Globus pallidus (tissue), 1 donor: ENCODE results near the gene ITPK1.

Experiments used
- DNase-seq: peaks from one replicate; pipeline ENCODE4 v3.0.0-alpha.2; 2015; ENCODE audit warnings: low spot score

The ITPK1 gene

DNA sequence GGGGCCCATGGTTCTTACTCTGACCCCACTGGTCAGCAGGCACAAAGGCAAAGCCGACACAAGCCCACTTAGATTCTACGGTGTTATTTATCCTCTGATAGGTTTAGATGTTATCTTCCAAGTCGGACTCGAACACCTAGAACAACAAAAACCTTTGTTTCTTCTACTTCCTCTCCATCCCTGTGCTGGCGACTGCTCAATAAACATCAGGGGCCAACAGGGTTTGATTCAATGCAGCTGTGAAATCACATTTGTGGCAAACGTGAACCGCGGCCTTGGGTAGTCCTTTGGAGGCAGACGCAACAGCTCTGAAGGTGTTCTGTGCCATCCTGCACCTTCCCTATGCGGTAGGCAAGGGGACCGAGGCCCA, 105.6 kb downstream of the ITPK1 start:
- no peak for DNase-seq

DNA sequence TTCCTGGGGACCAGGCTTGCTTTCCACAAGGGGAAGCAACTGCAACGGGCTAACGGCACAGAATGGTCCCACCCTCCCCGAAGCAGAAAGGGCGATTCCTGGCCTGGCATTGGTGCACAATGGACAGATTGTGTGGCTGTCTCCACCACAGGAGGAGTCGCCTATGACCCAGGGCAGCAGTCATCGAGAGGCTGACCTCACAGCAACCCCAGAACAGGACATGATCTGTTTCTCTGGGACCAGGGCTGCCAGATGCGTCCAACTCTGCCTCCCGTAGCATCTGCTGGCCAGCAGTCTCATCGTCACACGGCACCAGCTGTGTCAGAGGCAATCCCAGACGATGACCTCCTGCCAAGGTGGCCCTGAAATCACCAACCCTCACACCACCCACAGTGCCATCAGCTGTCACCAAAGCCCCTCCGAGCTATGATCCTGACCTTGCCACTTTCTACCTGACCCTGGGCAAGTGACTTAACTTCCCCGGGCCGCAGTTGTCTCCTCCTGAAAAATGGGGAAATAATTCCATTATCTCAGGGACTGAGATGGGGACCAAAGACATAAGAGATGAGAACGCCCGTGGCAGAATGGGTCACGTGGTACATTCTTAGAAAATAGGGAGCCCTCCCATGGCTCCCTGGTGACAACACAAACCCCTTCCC, 106.1 kb downstream of the ITPK1 start:
- peak; percentile 99 for DNase-seq

GRCh38 chr14:93008381-93008780, 107.3 kb downstream of the ITPK1 start:
- peak; percentile 74 for DNase-seq

- no peak for DNase-seq
These were observed 108.3 kb downstream of the ITPK1 start for GRCh38 chr14:93007225-93007997.

DNA sequence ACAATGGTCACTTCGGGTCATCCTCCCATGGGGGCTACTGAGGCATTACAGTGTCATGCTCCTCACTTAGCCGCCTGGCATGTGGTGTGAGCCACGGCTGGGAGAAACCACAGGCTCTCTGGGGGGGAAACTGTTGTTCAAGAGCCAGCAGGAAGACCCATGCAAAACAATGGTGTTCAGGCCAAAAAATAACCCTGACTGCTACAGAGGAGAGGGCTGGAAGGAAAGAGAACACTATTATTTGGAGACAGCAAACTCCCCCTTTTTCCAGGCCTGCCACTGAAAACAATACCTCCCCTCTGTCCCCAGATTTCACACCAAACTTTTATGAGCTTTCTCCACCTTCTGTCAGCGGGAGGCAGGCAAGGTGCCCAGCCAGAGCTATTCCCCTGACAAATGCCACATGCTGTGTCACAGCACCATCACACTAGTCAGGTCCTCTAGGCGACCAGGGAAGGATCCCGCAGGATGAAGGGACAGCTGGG, 109.1 kb downstream of the ITPK1 start:
- no peak for DNase-seq

- DNase-seq, result peak; percentile 60
These were observed 109.9 kb downstream of the ITPK1 start for GRCh38 chr14:93005838-93006237.

- DNase-seq, result no peak
These were observed 110.5 kb downstream of the ITPK1 start for GRCh38 chr14:93005135-93005813.

DNA sequence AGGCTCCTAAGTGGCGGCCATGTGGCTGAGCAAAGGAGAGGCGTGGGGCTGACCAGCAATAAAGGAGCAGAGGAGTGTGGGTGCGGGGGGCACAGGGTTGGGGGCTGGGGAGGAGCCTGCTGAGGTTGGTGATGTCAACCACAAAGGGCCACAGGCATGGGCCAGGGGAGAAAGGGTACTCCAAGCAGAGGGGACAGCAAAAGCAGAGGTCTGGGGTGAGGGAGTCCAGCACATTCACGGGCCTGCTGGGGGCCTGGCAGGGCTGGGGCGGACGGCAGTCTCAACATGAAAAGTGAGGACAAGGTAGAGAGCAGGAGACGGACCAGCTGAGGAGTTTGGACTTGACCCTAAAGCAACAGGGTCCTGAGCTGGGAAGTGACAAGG, 111.0 kb downstream of the ITPK1 start:
- no peak for DNase-seq

DNA sequence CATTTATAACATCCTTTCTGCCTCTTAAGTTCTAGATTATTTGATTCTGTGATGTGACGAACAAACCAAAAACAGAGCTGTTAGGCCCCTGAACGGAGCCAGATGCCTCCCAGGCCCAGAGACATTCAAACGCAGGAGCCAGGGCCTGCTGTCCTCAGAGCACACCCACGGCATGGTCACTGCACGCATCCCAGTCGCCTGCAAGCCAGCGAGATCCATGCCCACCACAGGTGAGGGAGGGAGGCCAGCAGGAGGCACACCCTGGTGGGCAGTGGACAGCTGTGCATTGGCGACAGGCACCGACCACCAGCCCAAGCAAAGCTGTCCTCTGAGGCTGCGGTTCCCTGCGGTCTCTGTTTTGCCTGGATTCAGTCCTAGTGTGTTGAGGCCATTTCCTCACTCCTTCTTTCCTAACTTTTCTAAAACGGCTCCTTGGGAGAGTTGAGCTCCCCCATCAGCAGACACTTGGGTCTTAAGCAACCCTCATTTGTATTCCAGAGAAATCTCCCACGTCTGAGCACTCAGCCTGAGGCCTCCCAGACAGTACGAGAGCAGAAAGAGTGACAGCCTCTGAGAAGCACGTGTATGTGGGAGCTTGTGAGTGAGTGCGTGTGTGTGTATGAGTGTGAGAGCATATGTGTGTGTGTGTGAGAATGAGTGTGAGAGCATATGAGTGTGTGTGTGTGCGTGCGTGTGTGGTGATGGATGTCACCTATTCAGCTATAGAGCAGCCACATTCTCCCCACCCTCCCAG, 111.6 kb downstream of the ITPK1 start:
- no peak for DNase-seq

- no peak for DNase-seq
These were observed 112.8 kb downstream of the ITPK1 start for GRCh38 chr14:93002851-93003298.

GRCh38 chr14:93002049-93002448, 113.7 kb downstream of the ITPK1 start:
- DNase-seq, result no peak

DNA sequence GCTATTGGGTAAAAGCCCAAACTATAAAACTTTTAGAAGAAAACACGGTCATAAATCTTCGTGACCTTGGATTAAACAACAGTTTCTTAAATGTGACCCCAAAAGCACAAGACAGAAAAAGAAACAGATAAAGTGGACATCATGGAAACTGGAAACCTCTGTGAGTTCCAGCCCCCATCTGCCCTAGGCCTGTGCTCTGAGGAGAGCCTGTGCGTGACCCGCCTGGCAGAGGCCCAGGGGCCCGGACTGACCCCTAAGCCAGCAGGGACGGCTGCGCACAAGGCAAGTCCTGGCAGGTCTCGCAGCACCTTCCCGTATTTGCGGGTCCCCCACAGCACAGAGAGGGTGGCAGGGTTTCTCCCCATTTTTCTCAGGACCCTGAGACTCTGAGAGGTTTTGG, 116.8 kb downstream of the ITPK1 start:
- no peak for DNase-seq

DNA sequence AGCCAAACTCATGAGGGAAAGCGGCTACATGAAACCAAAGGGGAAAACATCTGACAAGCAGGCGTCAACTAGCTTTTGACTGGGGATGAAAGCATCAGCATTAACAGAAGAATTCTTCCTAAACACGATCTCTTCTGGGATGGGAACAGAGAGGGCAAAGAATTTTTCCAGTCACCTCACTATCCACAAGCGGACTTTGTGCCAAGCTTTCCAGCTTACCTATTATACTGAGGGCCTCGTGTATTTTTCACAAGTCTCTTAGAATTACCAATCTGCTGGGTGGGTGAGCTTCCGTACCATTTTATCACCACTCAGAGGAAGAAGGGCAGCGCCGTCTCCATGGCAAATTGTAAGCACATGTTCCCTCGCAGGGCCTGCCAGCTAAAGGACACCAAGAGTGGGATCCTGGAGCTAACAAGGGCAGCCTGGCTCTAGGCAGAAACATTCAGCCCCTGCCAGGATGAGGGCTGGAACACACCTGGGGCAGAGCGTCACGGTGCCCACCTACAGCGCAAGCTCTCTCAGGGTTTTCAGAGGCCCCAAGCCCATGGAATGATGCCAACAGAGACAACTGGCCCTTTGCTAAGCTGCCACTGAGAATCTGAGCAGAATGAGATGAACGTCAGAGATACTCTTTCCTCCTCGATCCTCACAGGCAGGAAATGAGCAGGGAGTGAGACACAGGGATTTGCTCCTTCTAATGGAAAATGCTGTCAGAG, 118.2 kb downstream of the ITPK1 start:
- no peak for DNase-seq

DNA sequence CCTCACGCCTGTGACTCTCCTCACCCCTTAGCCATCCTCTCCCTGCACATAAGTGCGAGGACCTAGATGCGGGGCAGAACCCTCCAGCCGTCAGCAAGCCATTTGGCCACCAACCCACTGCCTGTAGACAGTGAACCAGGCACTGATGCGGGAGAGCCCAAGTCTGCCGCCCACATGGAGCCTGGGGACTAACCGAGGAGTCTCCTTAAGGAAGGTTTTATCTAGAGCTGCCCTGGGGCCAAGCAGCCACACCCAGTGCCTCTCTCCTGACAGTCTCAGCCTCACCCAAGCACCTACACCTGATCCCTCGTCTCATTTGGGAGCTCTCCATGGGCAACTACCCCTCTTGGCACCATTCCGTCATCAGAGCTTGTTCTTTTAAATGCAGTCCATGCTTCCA, 120.1 kb downstream of the ITPK1 start:
- DNase-seq, result no peak

- DNase-seq, result no peak
These were observed 120.8 kb downstream of the ITPK1 start for GRCh38 chr14:92994942-92995341.

GRCh38 chr14:92994131-92994676, 121.5 kb downstream of the ITPK1 start:
- DNase-seq, result no peak

GRCh38 chr14:92993302-92993701, 122.4 kb downstream of the ITPK1 start:
- no peak for DNase-seq

- DNase-seq, result no peak
These were observed 124.2 kb downstream of the ITPK1 start for GRCh38 chr14:92991536-92991935.

DNA sequence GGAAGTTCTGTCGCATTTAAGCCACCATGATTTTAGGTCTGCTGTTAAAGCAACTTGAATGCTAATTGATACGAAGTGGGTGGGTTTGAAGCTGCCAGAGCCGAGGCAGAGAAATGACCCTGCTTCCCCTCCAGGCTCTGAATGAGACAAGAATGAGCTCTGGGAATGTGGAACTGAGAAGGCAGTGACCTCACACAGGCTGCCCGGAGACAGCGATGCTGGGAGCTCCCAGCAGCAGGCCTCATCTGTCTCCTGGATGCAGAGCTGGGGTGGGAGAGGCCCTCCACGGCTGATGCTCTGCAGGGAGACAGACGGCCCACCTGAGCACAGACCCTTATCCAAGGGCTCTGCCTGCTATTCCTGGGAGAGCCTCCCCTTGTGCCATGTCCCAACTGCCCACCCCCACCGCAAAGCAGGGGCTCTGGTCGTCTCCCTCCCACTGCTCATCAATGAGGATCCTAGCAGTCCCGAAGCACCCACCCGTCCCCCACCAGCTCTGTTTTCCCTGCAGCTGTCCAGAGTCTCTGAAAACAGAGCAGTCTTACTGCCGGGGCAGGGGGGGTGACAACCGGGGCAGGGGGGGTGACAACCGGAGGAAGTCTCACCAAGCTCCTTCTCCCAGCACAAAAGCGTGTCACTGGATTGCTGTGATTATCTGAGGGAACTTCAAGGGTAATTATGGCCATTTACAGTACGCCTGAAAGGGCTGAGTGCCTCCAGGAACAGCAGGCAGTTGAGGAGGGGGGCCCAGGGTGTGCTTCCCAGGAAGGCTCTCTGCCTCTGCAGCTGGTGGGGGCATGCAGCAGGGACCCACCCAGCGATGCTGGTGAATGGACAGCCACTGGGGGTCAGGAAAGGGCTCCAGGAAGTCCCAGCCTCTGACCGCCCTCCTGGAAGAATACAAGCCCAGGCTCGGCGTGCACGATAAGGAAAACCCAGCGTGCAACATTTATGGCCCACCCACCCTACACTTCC, 125.0 kb downstream of the ITPK1 start:
- no peak for DNase-seq
